Measurements from ENCODE around the gene NACC2. TPM values are rescaled to one million over a fixed set of nuclear protein-coding genes. Genes with fewer than 3 reads are reported as not detected.

NACC2 gene
- total and polyA plus RNA-seq, 2 of the 8 experiments (the other 6 are each of a cell fraction or from before 2014, with no cell fraction given) = 8.3 to 14.0 TPM

GRCh38 chr9:136007934-136008692, 87.0 kb downstream of the NACC2 start (continued):
- TF ChIP-seq GABPA (IDR thresholded peaks at IDR 0.05; ENCODE audit: borderline replicate concordance, insufficient read depth, low read length) (no peak), CBX5 (IDR thresholded peaks at IDR 0.05; ENCODE audit: low read depth, low read length) (no peak), POLR2AphosphoS5 (IDR thresholded peaks at IDR 0.05; ENCODE audit: low read depth, low read length) (no peak), SIX5 (IDR thresholded peaks at IDR 0.05; ENCODE audit: low read depth, low read length) (no peak), BRCA1 (IDR thresholded peaks at IDR 0.05; ENCODE audit: low read depth, low read length) (no peak), FOSL1 (IDR thresholded peaks at IDR 0.05; ENCODE audit: insufficient read depth, low read depth, low read length) (no peak), CEBPB (IDR thresholded peaks at IDR 0.05; ENCODE audit: low read depth, low read length) (no peak), RXRA (IDR thresholded peaks at IDR 0.05; ENCODE audit: insufficient read depth, low read depth, low read length) (no peak)
